Activated CD8-positive, alpha-beta memory T cell treated with anti-CD3 and anti-CD28 coated beads, Interleukin-2, amount 50 U/mL, for 1 hour (primary cell): ENCODE data around the gene TRIM16.
"Not testable (repeated sequence)": the region's sequence is repeated elsewhere in the genome, so short reads cannot be mapped to it uniquely, and the experiment has no call there.

ENCODE experiments used
- DNase-seq: peaks from one replicate; pipeline ENCODE4 v3.0.0-alpha.2; 2020; ENCODE audit errors: extremely low read depth

The TRIM16 gene

GRCh38 chr17:15658296-15658695 lies 25.8 kb downstream of the TRIM16 start:
- no peak for DNase-seq

GRCh38 chr17:15657868-15658267 lies 26.2 kb downstream of the TRIM16 start:
- no peak for DNase-seq

- no peak for DNase-seq
Observed at GRCh38 chr17:15654886-15655561, 29.1 kb downstream of the TRIM16 start.

DNA sequence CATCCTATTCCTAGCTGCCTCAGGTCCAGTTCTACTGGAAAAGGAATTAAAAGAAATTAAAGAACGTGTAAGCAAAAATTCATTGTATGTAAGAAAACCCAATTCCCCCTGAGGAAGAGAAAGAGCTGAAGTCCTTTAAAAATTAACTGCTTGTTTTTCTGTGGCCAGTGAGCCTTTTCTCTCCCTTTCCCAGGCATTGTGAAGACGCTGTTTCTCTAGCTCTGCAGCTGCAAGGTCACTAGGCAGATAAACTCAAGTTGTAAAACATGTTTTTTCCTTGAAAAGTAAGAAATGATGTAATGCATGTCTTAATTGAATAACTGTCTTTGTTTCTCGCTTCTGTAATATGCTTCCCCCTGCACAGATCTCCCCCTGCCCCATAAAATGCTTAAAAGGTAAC lies 29.7 kb downstream of the TRIM16 start:
- not testable (repeated sequence) for DNase-seq

DNA sequence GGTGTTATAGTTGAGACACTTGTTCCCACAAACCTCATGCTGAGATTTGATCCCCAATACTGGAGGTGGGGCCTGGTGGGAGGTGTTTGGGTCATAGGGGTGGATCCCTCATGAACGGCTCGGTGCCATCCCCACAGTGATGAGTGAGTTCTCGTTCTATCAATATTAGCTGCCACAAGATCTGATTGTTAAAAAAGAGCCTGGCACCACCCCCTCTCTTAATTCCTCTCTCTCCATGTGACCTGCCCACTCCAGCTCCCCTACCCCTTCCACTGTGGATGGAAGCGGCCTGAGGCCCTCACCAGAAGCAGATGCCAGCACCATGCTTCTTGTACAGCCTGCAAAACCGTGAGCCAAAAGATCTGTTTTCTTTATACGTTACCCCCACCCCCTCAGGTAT lies 31.2 kb downstream of the TRIM16 start:
- no peak for DNase-seq

- no peak for DNase-seq
Observed at GRCh38 chr17:15651583-15652110, 32.5 kb downstream of the TRIM16 start.

- no peak for DNase-seq
Observed at GRCh38 chr17:15650741-15651582, 33.1 kb downstream of the TRIM16 start.

DNA sequence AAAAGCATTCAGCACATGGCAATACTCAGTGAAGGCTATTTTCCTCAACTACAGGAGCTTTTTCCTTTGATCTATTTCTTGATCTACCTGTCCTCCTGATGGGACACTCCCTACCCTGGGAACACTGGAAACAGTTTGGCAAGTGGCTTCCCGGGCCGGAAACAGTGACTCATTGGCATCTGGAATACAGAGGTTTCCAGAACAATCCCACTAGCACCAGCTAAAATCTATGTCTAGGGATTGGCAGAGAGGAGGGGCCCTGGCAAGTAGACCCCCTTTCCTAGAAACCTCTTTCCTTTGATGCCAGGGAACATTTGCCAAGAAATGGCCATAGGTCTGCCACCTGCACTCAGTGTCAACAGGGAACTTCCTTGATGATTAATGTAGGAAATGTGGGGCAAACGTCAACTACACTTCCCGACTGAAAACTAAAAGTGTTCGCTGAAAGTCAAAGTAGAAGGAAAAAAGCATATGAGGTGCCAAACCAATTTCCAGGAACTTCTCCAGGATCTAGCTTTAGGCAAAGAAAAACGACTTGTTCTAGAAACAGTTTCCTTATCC lies 34.2 kb downstream of the TRIM16 start:
- no peak for DNase-seq

DNA sequence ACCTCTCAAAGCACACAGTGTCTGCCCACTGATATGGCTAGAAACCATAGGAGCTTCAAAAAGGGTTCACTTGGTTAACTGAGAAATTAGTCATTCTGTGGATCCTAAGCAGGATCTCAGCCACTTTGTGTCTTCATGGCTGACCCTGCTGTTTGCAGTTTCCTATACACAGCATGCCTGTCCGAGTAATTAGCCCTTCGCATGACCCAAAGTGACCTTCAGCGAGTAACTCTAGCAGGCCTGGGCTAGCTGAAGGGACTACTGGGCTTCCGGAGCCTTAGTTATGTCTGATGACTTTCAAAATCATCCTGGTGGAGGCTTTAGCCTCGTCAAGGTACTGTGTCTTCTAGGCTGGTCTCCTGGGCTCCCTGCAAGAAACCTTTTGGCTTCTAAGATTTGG lies 35.7 kb downstream of the TRIM16 start:
- DNase-seq, result no peak

DNA sequence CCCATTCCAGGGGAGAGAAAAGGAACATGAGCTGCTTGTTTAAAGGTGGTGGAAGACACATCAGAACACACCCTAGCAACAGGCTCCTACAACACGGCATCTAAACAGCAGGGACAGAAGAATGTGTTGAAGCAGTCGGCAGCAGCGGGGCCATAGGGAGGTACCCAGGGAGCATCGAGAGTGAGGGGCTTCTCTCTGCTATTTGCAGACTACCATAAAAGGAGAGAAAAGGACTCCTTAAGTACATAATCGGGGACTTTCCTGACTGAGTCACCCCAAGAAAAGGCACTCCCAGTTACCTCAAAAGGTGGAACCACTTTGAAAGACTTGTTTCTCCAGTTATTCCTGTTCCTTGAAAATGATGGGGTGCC lies 38.2 kb downstream of the TRIM16 start:
- DNase-seq, result not testable (repeated sequence)

DNA sequence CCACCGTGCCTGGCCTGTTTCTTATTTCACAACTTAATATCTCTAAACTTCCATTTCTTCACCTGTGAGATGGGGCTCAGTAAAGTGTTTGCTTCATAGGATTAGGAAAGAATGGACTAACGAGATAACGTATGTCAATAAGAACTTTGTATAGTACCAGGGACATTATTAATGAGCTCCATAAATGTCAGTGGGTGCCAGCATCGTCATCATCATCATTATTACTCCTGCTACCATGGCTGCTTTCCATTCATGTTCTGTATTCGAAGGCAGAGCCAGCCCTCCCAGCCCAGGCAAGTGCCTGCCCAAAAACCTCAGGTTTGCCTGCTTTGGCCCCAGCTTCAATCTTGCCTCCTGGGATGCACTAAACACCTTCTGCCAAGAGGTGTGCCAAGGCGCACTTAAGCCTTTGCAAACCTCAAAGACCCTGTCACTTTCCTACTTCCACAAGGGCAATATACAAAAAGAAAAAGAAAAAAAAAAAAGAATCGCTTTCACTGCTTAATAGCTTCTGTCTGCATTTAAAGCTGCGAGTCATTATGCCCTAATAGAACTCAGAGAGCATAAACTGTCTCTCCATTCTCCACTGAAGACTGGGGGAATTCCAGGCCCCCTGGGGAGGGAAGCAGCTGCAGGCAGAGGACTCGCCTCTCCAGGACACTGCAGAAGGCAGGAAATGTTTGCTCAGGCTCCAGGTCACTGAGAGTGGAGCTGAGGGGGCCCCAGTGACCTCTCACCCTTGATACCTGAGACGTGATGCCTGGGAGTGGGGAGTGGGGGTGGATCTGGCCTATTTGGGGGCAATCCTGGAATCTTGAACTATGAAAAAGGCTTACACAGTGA lies 38.8 kb downstream of the TRIM16 start:
- DNase-seq, result not testable (repeated sequence)

GRCh38 chr17:15642505-15643251 lies 41.4 kb downstream of the TRIM16 start:
- DNase-seq, result not testable (repeated sequence)

- DNase-seq, result not testable (repeated sequence)
Observed at GRCh38 chr17:15642014-15642413, 42.1 kb downstream of the TRIM16 start.

DNA sequence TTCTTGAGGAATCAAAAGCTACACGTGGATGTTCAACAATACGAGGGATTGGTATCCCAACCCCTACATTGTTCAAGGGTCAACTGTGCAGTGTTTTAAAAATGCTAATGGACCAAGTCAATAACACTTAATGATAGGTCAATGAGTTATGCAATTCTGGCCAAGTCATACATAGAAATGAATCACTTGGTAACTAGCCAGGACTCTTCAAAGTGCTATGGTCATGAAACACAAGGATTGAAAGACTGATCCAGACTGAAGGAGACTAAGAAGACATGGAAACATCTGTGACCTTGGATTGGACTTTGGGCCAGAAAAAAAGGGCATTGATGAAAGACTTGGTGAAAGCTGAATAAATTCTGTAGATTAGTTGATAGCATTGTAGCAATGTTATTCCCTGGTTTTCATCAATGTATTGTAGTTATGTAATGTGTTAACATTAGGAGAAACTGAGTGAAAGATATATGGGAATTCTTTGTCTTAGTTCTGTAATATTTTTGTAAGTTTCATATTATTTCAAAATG lies 53.1 kb downstream of the TRIM16 start:
- DNase-seq, result not testable (repeated sequence)

DNA sequence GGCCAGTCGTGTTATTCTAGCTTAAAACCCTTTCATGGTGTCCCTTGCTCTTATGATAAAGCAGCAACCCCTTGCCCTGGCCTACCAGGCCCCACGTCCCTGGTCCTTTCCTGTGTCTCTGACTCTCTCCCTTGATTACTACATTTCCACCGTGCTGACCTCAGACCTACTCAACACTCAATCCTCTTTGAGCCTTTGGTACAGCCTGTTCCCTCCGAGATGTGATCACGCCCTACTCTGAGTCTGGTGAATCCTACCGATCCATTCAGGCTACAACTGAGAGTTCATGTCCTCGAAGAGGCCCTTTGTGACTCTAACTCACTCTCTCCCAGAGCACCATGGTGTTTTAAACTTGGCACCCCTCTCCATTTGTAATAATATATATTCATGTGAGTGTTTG lies 54.1 kb downstream of the TRIM16 start:
- DNase-seq, result not testable (repeated sequence)

GRCh38 chr17:15623661-15624209 lies 60.4 kb downstream of the TRIM16 start:
- DNase-seq, result not testable (repeated sequence)

- DNase-seq, result not testable (repeated sequence)
Observed at GRCh38 chr17:15623255-15623654, 60.9 kb downstream of the TRIM16 start.

- DNase-seq, result not testable (repeated sequence)
Observed at GRCh38 chr17:15622124-15622523, 62.0 kb downstream of the TRIM16 start.

GRCh38 chr17:15619331-15620058 lies 64.6 kb downstream of the TRIM16 start, which contains the start of gene FBXW10B:
Gene FBXW10B (minus strand): TSS chr17:15619704. CDS start chr17:15619512, 192 bp downstream.
- DNase-seq, result not testable (repeated sequence)
